HG03565 (cell line): ENCODE data around the gene ASCC1.
"Not testable (repeated sequence)": the region's sequence is repeated elsewhere in the genome, so short reads cannot be mapped to it uniquely, and the experiment has no call there.

Source experiments
- ATAC-seq: cut with Tn5 transposase; IDR thresholded peaks from one replicate; pipeline ENCODE4 v1.9.1; 2021; ENCODE audit warnings: mild to moderate bottlenecking, moderate library complexity; ENCODE audit not compliant: unreplicated experiment

Gene ASCC1

GRCh38 chr10:72223743-72224101 lies 7.6 kb upstream of the ASCC1 start:
- ATAC-seq, result no peak

DNA sequence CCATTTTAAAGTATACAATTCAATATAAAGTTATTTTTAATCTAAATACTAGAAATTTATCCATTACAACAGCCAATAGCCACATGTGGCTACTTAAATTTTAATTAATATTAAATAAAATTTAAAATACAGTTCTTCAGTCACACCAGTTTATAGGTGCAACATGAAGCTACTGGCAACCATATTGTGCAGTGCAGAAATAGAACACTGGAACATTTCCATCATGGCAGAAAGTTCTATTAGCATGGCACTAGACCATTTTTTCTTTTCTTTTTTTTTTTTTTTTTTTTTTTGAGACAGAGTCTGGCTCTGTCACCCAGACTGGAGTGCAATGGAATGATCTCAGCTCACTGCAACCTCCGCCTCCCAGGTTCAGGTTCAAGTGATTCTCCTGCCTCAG lies 5.2 kb upstream of the ASCC1 start:
- ATAC-seq, result no peak

- ATAC-seq, result no peak
These were observed 4.6 kb upstream of the ASCC1 start for GRCh38 chr10:72220637-72221036.

DNA sequence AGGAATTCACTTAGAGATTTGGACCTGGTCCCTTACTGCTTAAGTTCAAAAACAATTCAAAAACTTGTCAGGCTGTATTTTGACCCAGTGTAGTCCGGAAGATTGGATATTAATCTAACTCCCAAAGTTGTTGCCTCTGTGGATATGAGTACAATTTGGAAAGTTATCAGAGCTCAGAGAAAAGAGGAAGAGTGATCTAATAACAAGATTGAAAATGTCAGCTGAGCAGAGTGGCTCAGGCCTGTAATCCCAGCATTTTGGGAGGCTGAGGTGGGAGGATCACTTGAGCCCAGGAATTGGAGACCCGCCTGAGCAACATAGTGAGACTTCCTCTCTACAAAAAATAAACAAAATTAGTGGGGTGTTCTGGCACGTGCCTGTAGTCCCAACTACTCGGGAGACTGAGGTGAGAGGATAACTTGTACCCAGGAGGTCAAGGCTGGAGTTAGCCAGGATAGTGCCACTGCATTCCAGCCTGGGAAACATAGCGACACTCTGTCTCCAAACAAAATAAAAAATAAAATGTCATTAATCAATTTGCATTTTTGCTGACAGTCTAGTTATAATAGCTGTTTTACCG lies 3.2 kb upstream of the ASCC1 start:
- no peak for ATAC-seq

DNA sequence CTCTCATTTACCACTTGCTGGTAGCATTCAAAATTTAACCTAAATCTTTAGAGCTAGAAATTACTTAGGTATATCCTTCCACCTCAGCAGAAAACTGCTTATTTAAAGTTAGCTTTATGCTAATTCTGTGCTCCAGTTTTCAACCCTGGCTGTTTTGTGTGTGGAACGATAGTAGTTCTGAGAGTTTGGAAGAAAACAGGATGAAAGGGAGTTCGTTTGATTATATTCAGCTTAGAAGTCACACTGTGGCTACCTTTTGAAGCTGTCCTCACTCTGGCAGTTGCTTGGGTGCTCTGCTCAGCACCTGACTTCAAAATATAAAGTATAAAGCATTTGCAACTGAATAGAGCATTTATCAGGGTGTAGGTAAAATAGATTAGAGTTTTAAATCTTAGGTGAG lies 2.6 kb upstream of the ASCC1 start:
- ATAC-seq, result no peak

DNA sequence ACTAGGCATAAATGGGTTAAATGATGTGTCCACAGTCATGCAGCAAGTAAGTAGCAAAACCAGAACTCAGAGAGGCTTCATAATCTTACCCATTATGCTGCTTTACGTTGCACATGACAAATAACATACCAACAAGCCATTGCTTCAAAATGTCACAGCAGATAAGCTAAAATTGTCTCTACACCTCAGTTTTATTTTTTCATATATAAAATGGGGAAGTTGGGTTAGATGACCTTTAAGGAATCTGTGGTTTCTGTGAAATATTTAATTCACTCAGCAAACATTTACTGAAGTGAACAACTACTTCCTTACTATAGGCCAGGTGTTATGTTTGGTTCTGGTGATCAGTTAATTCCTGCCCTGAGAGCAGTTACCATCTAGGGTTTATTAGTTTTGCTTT lies 2.2 kb upstream of the ASCC1 start:
- ATAC-seq, result no peak

GRCh38 chr10:72211832-72212231 lies 4.2 kb downstream of the ASCC1 start:
- not testable (repeated sequence) for ATAC-seq

DNA sequence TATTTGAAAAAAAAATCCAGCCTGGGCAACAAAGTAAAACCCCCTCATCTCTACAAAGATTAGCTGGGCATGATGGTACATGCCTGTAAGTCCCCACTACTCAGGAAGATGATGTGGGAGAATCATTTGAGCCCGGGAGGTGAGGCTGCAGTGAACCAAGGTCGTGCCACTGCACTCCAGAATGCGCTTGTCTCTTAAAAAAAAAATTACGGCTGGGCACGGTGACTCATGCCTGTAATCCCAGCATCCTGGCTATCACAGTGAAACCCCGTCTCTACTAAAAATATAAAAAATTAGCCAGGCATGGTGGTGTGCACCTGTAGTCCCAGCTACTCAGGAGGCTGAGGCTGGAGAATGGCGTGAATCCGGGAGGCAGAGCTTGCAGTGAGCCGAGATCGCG lies 4.7 kb downstream of the ASCC1 start:
- ATAC-seq, result not testable (repeated sequence)

DNA sequence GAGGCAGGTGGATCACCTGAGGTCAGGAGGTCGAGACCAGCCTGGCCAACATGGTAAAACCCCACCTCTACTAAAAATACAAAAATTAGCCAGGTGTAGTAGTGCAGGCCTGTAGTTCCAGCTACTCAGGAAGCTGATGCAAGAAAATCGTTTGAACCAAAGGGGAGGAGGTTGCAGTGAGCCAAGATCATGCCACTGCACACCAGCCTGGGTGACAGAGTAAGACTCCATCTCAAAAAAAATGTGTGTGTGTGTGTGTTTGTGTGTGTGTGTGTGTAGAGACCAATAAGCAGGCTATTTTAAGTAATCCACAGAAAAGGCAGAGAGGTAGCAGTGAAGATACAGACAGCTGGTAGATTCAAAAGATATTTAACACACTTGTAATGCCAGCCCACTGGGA lies 7.5 kb downstream of the ASCC1 start:
- ATAC-seq, result not testable (repeated sequence)

GRCh38 chr10:72206511-72207229 lies 9.4 kb downstream of the ASCC1 start:
- ATAC-seq, result no peak

DNA sequence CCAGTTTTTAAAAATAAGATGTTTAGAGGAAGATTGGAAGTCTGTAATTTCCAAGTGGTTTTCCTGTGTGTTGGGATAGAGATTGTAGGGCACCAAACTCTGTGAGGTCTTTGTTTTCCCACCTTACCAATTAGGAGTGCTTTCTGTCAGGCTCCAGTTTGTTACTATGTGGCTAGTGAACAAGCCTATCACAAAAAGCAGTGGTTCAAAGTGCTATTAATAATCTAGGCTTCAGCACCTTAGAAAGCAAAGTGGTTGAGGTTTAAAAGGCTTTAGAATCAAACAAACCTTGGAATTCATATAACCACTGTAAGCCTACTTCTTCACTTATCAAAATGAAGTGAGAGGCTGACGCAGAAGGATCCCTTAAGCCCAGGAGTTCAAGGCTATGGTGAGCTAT lies 11.4 kb downstream of the ASCC1 start:
- no peak for ATAC-seq

DNA sequence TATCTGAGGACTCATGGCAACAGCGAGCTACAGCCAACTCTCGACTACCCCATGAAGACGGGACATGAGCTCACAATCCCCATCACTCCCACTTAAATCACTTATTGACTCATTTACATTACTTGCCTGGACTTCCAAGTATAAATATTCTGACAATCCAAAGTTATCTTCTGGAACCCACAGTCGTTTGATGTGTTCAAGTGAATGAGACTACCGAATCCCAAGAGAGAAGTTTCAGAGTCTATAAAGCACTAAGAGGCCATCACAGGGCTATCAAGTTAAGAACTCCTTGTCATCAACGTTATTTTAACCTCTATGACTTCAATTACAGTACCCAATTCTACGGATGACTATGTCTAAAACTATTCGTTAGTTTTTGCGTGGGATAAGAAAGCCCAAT lies 11.8 kb downstream of the ASCC1 start:
- no peak for ATAC-seq

- no peak for ATAC-seq
These were observed 14.8 kb downstream of the ASCC1 start for GRCh38 chr10:72201293-72201692.

GRCh38 chr10:72200883-72201282 lies 15.2 kb downstream of the ASCC1 start:
- ATAC-seq, result no peak

- ATAC-seq, result no peak
These were observed 21.1 kb downstream of the ASCC1 start for GRCh38 chr10:72194949-72195348.

- no peak for ATAC-seq
These were observed 29.1 kb downstream of the ASCC1 start for GRCh38 chr10:72186982-72187330.

DNA sequence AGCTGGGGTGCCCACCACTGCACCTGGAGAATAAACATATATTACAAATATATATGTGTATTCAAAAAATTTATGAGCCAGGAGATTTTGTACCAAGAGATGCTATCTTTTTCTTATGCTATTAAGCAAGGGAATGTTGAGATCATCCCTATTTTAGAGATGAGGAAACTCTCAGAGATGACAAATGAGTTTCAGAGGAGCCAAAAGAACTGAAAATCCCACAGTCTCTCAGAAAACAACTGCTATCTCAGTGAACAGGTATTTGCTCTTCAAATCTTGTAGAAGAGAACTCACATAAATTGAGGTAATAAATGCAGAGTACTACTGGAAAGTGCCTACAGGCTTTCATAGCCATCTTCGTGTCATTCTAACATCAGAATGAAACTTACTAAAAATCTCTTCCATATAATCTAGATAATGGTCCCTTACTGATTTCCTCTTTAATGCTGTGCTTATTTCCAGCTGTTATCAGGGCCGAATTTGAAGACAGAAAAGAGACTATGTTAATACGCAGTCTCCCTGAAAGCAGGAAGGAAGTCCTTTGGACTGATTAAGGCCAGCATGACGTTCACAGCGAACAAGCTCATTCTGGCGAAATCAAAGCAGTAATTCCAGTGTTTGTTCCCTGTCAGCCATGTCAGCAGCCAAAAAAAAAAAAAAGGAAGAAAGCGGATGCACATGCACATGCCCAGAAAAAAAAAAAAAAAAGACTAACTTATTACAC lies 29.7 kb downstream of the ASCC1 start:
- no peak for ATAC-seq

- ATAC-seq, result no peak
These were observed 31.9 kb downstream of the ASCC1 start for GRCh38 chr10:72184156-72184555.

DNA sequence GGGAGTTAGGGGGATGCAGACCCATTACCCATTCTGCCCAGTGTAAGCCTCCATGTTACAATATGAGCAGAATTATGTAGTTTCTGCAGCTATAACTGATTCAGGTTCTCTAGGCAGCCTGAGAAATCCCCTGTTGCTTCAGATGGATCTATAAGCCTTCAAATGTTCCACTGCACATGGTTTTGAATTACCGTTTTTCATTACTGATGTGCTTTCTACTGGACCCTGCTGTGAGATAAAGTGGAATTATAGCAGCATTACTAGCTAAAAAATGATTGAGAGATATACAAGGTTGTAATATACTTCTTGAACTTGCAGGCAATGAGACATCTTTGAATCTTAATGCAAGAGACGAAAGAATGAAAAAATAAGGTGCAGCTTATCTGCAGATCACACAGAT lies 38.6 kb downstream of the ASCC1 start:
- no peak for ATAC-seq

GRCh38 chr10:72176701-72177100 lies 39.4 kb downstream of the ASCC1 start:
- no peak for ATAC-seq

- ATAC-seq, result no peak
These were observed 40.9 kb downstream of the ASCC1 start for GRCh38 chr10:72175149-72175548.

GRCh38 chr10:72174297-72174662 lies 41.8 kb downstream of the ASCC1 start:
- no peak for ATAC-seq
